GM10266 (cell line): ENCODE data around the gene AIMP1.

ENCODE experiments used
- DNase-seq: peaks from one replicate; pipeline ENCODE4 v3.0.0; 2012; ENCODE audit errors: extremely low spot score
- TF ChIP-seq, protein P1 (sequence below): IDR thresholded peaks from 2 replicates; pipeline ENCODE4 v1.5.1; 2012; ENCODE audit warnings: mild to moderate bottlenecking, low read depth; ENCODE audit not compliant: control insufficient read depth, insufficient read depth; ENCODE audit errors: missing control alignments

Gene AIMP1

DNA sequence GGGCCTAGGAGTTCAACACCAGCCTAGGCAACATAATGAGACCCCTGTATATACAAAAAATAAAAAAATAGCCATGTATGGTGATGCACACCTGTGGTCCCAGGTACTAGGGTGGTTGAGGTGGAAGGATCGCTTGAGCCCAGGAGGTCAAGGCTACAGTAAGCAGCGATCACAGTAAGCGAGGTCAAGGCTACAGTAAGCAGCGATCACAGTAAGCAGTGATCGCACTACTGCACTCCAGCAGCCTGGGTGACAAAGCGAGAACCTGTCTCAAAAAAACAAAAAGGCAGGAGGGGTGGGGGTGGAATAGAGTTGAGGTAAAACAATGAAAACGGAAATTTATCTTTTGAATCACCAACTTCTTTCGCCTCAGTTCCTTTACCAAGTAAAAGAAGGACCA lies 29.7 kb upstream of the AIMP1 start:
- TF ChIP-seq, protein P1, sequence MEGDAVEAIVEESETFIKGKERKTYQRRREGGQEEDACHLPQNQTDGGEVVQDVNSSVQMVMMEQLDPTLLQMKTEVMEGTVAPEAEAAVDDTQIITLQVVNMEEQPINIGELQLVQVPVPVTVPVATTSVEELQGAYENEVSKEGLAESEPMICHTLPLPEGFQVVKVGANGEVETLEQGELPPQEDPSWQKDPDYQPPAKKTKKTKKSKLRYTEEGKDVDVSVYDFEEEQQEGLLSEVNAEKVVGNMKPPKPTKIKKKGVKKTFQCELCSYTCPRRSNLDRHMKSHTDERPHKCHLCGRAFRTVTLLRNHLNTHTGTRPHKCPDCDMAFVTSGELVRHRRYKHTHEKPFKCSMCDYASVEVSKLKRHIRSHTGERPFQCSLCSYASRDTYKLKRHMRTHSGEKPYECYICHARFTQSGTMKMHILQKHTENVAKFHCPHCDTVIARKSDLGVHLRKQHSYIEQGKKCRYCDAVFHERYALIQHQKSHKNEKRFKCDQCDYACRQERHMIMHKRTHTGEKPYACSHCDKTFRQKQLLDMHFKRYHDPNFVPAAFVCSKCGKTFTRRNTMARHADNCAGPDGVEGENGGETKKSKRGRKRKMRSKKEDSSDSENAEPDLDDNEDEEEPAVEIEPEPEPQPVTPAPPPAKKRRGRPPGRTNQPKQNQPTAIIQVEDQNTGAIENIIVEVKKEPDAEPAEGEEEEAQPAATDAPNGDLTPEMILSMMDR = no peak
- DNase-seq = no peak

DNA sequence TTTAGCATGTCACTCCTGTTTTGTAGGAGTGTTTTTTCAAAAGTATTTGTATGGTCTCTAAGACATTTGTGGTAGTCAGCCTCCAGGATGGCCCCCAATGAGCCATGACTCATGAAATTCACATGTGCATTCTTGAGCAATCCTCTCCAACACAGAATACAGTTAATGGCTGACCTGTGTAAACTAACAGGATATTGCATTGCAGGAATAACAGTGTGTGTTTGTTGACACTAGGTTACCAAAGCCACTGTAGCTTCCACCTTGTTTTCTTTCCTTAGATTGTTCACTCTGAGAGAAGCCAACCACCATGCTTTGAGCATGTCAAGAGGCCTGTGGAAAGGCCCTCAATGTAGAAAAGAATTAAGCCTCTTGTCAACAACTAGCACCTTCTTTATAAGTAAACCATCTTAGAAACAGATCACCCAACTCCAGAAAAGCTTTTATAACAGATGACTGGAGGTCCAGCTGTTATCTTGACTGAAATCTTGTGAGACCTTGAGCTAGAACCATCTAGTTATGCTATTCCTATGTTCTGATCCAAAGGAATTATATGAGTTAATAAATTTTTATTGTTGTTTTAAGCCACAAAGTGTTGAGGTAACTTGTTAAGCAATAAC lies 28.9 kb upstream of the AIMP1 start:
- DNase-seq = no peak
- TF ChIP-seq, protein P1 = no peak

DNA sequence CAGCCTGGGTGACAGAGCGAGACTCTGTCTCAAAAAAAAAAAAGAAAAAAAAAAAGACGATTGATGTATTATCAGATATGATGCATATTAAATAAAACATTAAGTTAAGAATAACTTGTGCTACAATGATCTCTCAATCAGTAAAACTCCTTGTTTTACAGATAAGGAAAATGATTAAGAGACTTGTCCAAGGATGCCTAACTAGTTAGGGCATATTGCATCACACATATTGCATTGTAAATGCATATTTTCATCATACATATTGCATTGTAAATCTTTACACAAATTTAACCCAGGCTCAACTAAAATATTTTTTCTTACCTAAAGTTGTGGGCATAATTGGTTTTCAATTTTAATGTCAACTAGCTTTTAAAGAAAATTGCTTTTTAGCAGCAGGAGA lies 26.6 kb upstream of the AIMP1 start:
- TF ChIP-seq, protein P1 = no peak
- DNase-seq = no peak

DNA sequence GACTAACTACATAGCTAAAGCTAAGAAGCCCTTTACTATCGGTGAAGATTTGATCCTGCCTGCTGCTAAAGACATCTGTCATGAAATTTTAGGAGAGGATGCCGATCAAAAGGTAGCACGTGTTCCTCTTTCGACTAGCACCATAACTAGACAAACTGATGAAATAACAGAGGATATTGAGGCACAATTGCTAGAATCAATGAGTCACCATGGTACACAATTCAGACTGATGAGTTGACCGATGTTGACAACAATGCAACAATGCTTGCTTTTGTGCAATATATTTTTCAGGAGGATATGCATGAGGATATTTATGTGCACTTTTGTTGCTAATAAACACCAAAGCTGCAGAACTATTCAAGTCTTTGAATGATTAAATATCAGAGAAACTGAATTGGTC lies 24.7 kb upstream of the AIMP1 start:
- DNase-seq = no peak
- TF ChIP-seq, protein P1 = no peak

DNA sequence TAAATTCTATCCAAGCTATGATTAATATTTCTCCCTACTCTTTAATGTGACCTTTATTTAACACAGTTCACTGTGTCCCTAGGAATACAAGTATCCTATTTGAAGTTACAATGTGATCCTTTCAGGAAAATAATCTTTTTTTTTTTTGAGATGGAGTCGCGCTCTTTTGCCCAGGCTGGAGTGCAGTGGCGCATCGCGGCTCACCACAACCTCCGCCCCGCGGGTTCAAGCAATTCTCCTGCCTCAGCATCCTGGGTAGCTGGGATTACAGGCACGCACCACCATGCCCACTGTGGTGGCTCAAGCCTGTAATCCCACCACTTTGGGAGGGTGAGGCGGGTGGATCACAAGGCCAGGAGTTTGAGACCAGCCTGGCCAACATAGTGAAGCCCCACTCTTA lies 22.3 kb upstream of the AIMP1 start:
- no peak for DNase-seq
- TF ChIP-seq, protein P1 = no peak

DNA sequence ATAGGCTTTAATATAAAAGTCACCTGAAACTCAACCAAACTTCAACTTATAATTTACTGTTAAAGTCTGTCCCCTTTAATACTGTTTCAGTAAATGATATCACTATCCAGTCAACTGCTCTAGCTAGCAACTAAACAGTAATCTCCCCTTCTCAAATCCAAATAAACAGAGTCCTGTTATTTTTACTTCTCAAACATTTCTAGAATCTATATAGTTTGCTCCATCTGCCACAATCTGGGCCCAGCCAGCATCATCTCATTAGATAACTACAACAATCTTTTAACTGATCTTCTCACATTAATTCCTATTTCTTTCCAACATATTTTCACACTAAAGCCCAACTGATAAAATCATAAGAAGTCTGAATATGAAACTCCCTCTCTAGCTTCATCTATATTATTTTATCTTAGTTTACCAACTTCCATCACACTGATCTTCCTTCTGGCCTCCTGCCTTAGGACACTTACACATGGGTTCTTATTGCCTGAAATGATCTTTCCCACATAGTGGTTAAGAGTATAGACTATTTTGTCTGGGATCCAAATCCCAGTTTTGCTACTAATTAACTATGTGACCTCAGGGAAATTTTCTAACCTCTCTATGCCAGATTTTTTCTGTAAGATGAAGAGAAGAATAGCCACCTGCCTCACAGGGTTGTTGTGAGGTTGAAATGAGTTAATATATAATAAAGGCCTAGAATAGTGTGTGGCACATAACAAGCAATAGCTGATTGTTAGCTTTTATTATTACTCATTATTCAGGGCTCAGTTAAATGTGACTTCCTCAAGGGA lies 18.9 kb upstream of the AIMP1 start:
- TF ChIP-seq, protein P1 = no peak
- no peak for DNase-seq

DNA sequence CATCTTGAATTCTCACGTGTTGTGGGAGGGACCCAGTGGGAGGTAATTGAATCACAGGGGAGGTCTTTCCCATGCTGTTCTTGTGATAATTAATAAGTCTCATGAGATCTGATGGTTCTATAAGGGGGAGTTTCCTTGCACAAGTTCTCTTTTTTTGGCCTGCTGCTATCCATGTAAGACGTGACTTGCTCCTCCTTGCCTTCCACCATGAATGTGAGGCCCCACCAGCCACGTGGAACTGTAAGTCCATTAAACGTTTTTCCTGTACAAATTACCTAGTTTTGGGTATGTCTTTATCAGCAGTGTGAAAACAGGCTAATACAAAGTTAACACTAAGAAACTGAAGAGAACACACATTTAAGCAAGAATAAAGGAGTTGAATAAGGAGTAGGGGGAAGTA lies 16.4 kb upstream of the AIMP1 start:
- TF ChIP-seq, protein P1 = no peak
- DNase-seq = no peak
